ENCODE data around the gene TDRD12. TPM values are rescaled to one million over a fixed set of nuclear protein-coding genes. Genes with fewer than 3 reads are reported as not detected.
"Not testable (repeated sequence)": the region's sequence is repeated elsewhere in the genome, so short reads cannot be mapped to it uniquely, and the experiment has no call there.

The TDRD12 gene
- total RNA-seq, 2 donors from 2014 or later, result 0.29 TPM; not detected in 1

GRCh38 chr19:32828643-32829344 is 109.2 kb downstream of the TDRD12 start:
- H3K27me3 Mint-ChIP-seq, result peaks cover 7 to 20% of the 10 kb centered on the region in 2 donors
- H3K4me1 Mint-ChIP-seq (ENCODE audit: low read depth in 2 of 2), result peaks cover 0 to 5% of the 10 kb centered on the region in 2 donors
- ATAC-seq (no peak), DNase-seq (ENCODE audit: low spot score) (no peak)
- no peak overlapping the region for H3K27ac Mint-ChIP-seq
- no peaks in the 10 kb centered on the region for H3K9me3 Mint-ChIP-seq
- H3K36me3 Mint-ChIP-seq, result no peaks in the 10 kb centered on the region
- H3K4me3 Mint-ChIP-seq, result no peak overlapping the region

- Mint-ChIP-seq H3K27me3 (peaks cover 7 to 20% of the 10 kb centered on the region in 2 donors), H3K9me3 (no peaks in the 10 kb centered on the region), H3K4me1 (ENCODE audit: low read depth in 2 of 2) (peaks cover 0 to 5% of the 10 kb centered on the region in 2 donors), H3K4me3 (no peak overlapping the region), H3K27ac (no peak overlapping the region), H3K36me3 (no peaks in the 10 kb centered on the region)
- ATAC-seq, result no peak
- DNase-seq (ENCODE audit: low spot score), result no peak
These were observed 109.9 kb downstream of the TDRD12 start for GRCh38 chr19:32829345-32829896.

DNA sequence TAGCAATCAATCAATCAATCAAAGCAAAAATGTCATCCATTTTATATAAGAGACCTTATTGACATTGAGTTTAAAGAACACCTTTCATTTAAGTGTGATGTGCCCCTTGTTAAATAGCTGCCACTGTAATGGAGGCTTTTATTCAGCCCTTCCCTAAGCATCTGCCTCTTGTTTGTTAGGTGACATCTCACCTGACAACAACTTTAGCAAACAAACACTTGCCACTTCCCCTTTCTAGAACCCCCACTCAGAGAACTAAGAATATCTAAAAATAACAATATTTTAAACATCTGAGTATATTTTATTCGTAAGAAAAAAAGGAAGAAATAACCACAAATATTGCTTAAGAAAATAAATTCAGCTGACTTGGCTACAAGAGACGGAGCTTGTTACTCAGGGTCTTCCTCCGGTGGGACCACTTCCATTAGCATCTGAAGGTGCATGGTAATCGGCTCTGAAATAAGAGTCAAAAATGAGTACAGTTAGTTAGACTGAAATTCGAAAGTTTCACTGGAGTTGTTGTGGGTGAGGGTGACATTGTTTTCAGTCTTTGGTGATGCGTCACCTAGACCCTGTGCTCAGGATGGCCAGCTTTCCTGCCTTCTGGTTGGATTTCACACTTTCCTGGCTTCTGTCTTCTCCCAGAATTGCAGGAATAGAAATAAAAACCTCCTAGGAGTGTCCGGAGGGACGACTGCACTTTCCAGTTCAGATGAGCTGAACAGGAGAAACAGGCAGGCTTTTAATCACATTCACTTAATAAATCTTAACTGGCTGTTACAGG is 110.9 kb downstream of the TDRD12 start:
- no peak overlapping the region for H3K27ac Mint-ChIP-seq
- H3K4me1 Mint-ChIP-seq (ENCODE audit: low read depth in 2 of 2), result no peaks in the 10 kb centered on the region
- peaks cover 0 to 12% of the 10 kb centered on the region in 2 donors for H3K27me3 Mint-ChIP-seq
- H3K4me3 Mint-ChIP-seq, result no peak overlapping the region
- H3K36me3 Mint-ChIP-seq, result no peaks in the 10 kb centered on the region
- ATAC-seq (no peak), DNase-seq (ENCODE audit: low spot score) (no peak)
- no peaks in the 10 kb centered on the region for H3K9me3 Mint-ChIP-seq

DNA sequence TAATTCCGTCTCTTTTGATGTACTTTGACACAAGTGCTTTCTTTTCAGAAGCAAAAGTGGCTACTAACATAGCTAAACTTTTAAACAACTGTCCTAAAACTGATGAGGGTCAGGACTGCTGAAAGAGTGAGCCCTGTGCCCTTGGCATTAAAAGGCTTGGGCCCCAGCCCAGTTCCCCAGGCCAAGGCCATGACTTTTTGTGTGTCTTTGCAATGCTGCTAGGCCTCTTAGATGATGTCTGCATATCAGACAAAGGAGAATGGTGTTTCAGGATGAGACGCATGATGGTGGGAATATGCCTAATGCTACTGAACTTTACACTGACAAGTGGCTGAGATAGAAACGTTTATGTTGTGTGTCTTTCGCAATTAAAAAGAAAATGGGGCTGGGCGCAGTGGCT is 112.0 kb downstream of the TDRD12 start:
- DNase-seq (ENCODE audit: low spot score), result no peak
- H3K9me3 Mint-ChIP-seq, result no peaks in the 10 kb centered on the region
- peaks cover 0 to 7% of the 10 kb centered on the region in 2 donors for H3K27me3 Mint-ChIP-seq
- H3K4me1 Mint-ChIP-seq (ENCODE audit: low read depth in 2 of 2), result no peaks in the 10 kb centered on the region
- H3K27ac Mint-ChIP-seq, result no peak overlapping the region
- H3K36me3 Mint-ChIP-seq, result no peaks in the 10 kb centered on the region
- no peak overlapping the region for H3K4me3 Mint-ChIP-seq
- no peak for ATAC-seq

GRCh38 chr19:32832094-32832493 is 112.5 kb downstream of the TDRD12 start:
- not testable (repeated sequence) for ATAC-seq; H3K36me3 Mint-ChIP-seq; DNase-seq (ENCODE audit: low spot score); H3K4me3 Mint-ChIP-seq; H3K4me1 Mint-ChIP-seq (ENCODE audit: low read depth in 2 of 2); H3K9me3 Mint-ChIP-seq; H3K27me3 Mint-ChIP-seq; H3K27ac Mint-ChIP-seq

DNA sequence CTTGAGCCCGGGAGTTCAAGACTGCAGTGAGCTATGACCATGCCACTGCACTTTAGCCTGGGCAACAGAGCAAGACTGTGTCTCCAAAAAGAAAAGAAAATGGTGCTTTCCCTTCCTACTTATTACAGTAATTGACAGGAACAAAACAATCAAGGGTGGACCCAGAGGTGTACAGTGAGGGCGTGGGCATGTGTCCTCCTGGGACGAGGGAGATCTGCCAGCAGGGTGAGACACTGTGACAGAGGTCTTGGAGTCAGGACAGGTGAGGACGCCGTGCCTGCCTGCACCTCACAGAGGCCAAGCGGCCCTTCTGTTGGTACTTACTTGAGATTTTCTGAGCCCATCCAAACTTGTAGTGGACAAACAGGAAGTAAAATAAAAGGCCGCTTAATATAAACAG is 113.3 kb downstream of the TDRD12 start:
- not testable (repeated sequence) for H3K27me3 Mint-ChIP-seq; H3K27ac Mint-ChIP-seq; DNase-seq (ENCODE audit: low spot score); H3K4me1 Mint-ChIP-seq (ENCODE audit: low read depth in 2 of 2); H3K4me3 Mint-ChIP-seq; H3K9me3 Mint-ChIP-seq; H3K36me3 Mint-ChIP-seq; ATAC-seq

DNA sequence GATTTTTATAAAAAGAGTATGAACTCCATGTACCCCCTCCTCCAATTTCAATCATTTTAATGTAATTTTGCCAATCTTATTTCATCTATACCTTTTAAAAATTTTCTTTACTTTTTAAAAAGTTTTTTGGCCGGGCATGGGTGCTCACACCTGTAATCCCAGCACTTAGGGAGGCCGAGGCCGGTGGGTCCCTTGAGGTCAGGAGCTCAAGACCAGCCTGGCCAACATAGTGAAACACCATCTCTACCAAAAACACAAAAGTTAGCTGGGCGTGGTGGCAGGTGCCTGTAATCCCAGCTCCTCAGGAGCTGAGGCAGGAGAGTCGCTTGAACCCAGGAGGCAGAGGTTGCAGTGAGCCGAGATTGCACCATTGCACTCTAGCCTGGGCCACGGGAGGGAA is 113.8 kb downstream of the TDRD12 start:
- not testable (repeated sequence) for ATAC-seq, H3K27me3 Mint-ChIP-seq, H3K36me3 Mint-ChIP-seq

DNA sequence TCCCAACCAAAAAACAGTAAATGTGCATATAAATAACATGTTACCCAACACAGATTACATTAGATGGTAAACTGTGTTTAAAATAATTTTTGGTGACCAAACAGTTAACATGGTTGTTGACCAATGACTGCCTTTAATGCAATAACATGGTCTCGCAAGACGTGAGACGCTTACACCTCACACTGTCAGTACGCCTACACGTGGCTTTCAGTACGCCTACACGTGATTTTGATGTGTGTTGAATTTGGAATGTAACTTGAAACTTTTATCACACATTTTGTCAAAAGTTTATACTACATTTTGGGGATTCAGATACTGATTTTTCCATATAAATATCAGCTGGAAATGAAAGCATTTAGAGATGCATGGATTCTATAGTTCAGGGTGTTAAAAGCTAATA is 118.0 kb downstream of the TDRD12 start:
- H3K27me3 Mint-ChIP-seq, result no peaks in the 10 kb centered on the region
- no peak overlapping the region for H3K27ac Mint-ChIP-seq
- H3K4me1 Mint-ChIP-seq (ENCODE audit: low read depth in 2 of 2), result no peaks in the 10 kb centered on the region
- ATAC-seq (no peak), DNase-seq (ENCODE audit: low spot score) (no peak)
- no peak overlapping the region for H3K4me3 Mint-ChIP-seq
- H3K9me3 Mint-ChIP-seq, result no peaks in the 10 kb centered on the region
- H3K36me3 Mint-ChIP-seq, result peaks cover 13% of the 10 kb centered on the region

More for the DNA sequence above, 113.8 kb downstream of the TDRD12 start:
- H3K4me3 Mint-ChIP-seq; H3K4me1 Mint-ChIP-seq (ENCODE audit: low read depth in 2 of 2); H3K27ac Mint-ChIP-seq; DNase-seq (ENCODE audit: low spot score); H3K9me3 Mint-ChIP-seq: not testable (repeated sequence)

GRCh38 chr19:32842061-32842460 is 122.5 kb downstream of the TDRD12 start:
- peaks cover 15% of the 10 kb centered on the region for H3K36me3 Mint-ChIP-seq
- no peaks in the 10 kb centered on the region for H3K9me3 Mint-ChIP-seq
- H3K4me1 Mint-ChIP-seq (ENCODE audit: low read depth in 2 of 2), result no peaks in the 10 kb centered on the region
- no peak overlapping the region for H3K27ac Mint-ChIP-seq
- no peak overlapping the region for H3K4me3 Mint-ChIP-seq
- peaks cover 0 to under 1% of the 10 kb centered on the region in 2 donors for H3K27me3 Mint-ChIP-seq
- ATAC-seq (no peak), DNase-seq (ENCODE audit: low spot score) (no peak)

GRCh38 chr19:32843716-32844245 is 124.2 kb downstream of the TDRD12 start:
- H3K4me3 Mint-ChIP-seq, result no peak overlapping the region
- peaks cover 17% of the 10 kb centered on the region for H3K36me3 Mint-ChIP-seq
- peaks cover 0 to 2% of the 10 kb centered on the region in 2 donors for H3K27me3 Mint-ChIP-seq
- no peaks in the 10 kb centered on the region for H3K4me1 Mint-ChIP-seq (ENCODE audit: low read depth in 2 of 2)
- no peak for DNase-seq (ENCODE audit: low spot score)
- no peak for ATAC-seq
- no peaks in the 10 kb centered on the region for H3K9me3 Mint-ChIP-seq
- H3K27ac Mint-ChIP-seq, result no peak overlapping the region

GRCh38 chr19:32848035-32848434 is 128.5 kb downstream of the TDRD12 start:
- not testable (repeated sequence) for DNase-seq (ENCODE audit: low spot score); H3K4me1 Mint-ChIP-seq (ENCODE audit: low read depth in 2 of 2); H3K27me3 Mint-ChIP-seq; H3K4me3 Mint-ChIP-seq; H3K9me3 Mint-ChIP-seq; H3K27ac Mint-ChIP-seq; H3K36me3 Mint-ChIP-seq; ATAC-seq

DNA sequence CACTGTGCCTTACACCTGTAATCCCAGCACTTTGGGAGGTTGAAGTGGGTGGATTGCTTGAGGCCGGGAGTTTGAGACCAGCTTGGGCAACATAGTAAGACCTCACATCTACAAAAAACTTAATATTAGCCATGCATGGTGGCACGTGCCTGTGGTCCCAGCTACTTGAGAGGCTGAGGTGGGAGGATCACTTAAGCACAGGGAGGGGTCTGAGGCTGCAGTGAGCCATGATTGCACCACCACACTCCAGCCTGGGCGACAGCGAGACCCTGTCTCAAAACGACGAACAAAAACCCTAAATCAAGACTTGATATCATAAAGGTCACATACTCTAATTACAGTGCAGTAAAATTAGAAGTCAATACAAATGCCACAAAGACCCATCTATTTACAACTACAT is 132.6 kb downstream of the TDRD12 start:
- no peak for ATAC-seq
- no peak overlapping the region for H3K4me3 Mint-ChIP-seq
- H3K27ac Mint-ChIP-seq, result no peak overlapping the region
- H3K27me3 Mint-ChIP-seq, result peaks cover 0 to under 1% of the 10 kb centered on the region in 2 donors
- no peaks in the 10 kb centered on the region for H3K4me1 Mint-ChIP-seq (ENCODE audit: low read depth in 2 of 2)
- H3K9me3 Mint-ChIP-seq, result no peaks in the 10 kb centered on the region
- H3K36me3 Mint-ChIP-seq, result peaks cover 1% of the 10 kb centered on the region
- DNase-seq (ENCODE audit: low spot score), result no peak

DNA sequence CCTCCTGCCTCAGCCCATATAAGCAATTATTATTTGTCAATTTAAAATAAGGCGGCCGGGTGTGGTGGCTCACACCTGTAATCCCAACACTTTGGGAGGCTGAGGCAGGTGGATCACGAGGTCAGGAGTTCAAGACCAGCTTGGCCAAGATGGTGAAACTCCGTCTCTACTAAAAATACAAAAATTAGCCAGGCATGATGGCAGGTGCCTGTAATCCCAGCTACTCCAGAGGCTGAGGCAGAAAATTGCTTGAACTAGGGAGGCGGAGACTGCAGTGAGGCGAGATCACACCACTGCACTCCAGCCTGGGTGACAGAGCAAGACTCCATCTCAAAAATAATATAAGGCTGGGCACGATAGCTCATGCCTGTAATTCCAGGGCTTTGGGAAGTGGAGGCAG is 137.3 kb downstream of the TDRD12 start:
- H3K9me3 Mint-ChIP-seq; H3K4me1 Mint-ChIP-seq (ENCODE audit: low read depth in 2 of 2); DNase-seq (ENCODE audit: low spot score); H3K27ac Mint-ChIP-seq; H3K4me3 Mint-ChIP-seq; H3K36me3 Mint-ChIP-seq; ATAC-seq; H3K27me3 Mint-ChIP-seq: not testable (repeated sequence)

GRCh38 chr19:32857584-32857983 is 138.0 kb downstream of the TDRD12 start:
- DNase-seq (ENCODE audit: low spot score), result no peak
- H3K9me3 Mint-ChIP-seq, result no peaks in the 10 kb centered on the region
- H3K27me3 Mint-ChIP-seq, result no peaks in the 10 kb centered on the region

More at GRCh38 chr19:32857584-32857983, 138.0 kb downstream of the TDRD12 start:
- H3K4me3 Mint-ChIP-seq, result no peak overlapping the region
- ATAC-seq, result no peak
- no peaks in the 10 kb centered on the region for H3K36me3 Mint-ChIP-seq
- H3K4me1 Mint-ChIP-seq (ENCODE audit: low read depth in 2 of 2), result peaks cover 0 to 2% of the 10 kb centered on the region in 2 donors
- no peak overlapping the region for H3K27ac Mint-ChIP-seq

All from natural killer cell treated with Interleukin-12 subunit alpha and Interleukin-12 subunit beta and Interleukin-15 and Interleukin-18, amount 100 ng/mL, for 72 hours (primary cell).